H9 (cell line): Measurements from ENCODE around the gene TMEM200C. TPM values are rescaled to one million over a fixed set of nuclear protein-coding genes. Genes with fewer than 3 reads are reported as not detected.

ENCODE experiments used
- DNase-seq: peaks from one replicate; pipeline ENCODE4 v3.0.0-alpha.2; 2017
- H2AFZ ChIP-seq: one replicate; pipeline ENCODE4 v1.6.1; 2013; ENCODE audit warnings: mild to moderate bottlenecking, low read length, control low read depth, moderate library complexity
- H2AK5ac ChIP-seq: 2 replicates; pipeline ENCODE4 v1.6.1; 2013; ENCODE audit warnings: low read length, control low read depth, mixed read lengths; ENCODE audit not compliant: insufficient read length
- H2BK120ac ChIP-seq: one replicate; pipeline ENCODE4 v1.6.1; 2013; ENCODE audit warnings: low read depth, mild to moderate bottlenecking, low read length, control low read depth, inconsistent platforms; ENCODE audit not compliant: poor library complexity, severe bottlenecking
- H2BK12ac ChIP-seq: 2 replicates; pipeline ENCODE4 v1.6.1; 2013; ENCODE audit warnings: low read length, control low read depth, mixed read lengths, low read depth; ENCODE audit not compliant: insufficient read length
- H2BK15ac ChIP-seq: 2 replicates; pipeline ENCODE4 v1.6.1; 2013; ENCODE audit warnings: low read depth, low read length, control low read depth
- H2BK20ac ChIP-seq: one replicate; pipeline ENCODE4 v1.6.1; 2013; ENCODE audit warnings: low read depth, mild to moderate bottlenecking, low read length, control low read depth, inconsistent platforms; ENCODE audit not compliant: poor library complexity, severe bottlenecking
- H2BK5ac ChIP-seq: 2 replicates; pipeline ENCODE4 v1.6.1; 2013; ENCODE audit warnings: low read length, control low read depth, mixed read lengths; ENCODE audit not compliant: insufficient read length
- H3K14ac ChIP-seq: 2 replicates; pipeline ENCODE4 v1.6.1; 2013; ENCODE audit warnings: low read length, control low read depth; ENCODE audit not compliant: insufficient read depth
- H3K18ac ChIP-seq: 2 replicates; pipeline ENCODE4 v1.6.1; 2013; ENCODE audit warnings: low read depth, mild to moderate bottlenecking, mixed read lengths, low read length, control low read depth; ENCODE audit not compliant: insufficient read length
- H3K23ac ChIP-seq: 2 replicates; pipeline ENCODE4 v1.6.1; 2013; ENCODE audit warnings: low read length, control low read depth, mixed read lengths, low read depth; ENCODE audit not compliant: insufficient read length
- H3K23me2 ChIP-seq: 2 replicates; pipeline ENCODE4 v1.6.1; 2013; ENCODE audit warnings: low read depth, mild to moderate bottlenecking, mixed read lengths, low read length, control low read depth; ENCODE audit not compliant: insufficient read length, poor library complexity, severe bottlenecking
- H3K27ac ChIP-seq: 2 replicates; pipeline ENCODE4 v1.5.1; 2013; ENCODE audit warnings: low read length, control low read depth, mixed read lengths, low read depth; ENCODE audit not compliant: insufficient read length
- H3K27me3 ChIP-seq: 2 replicates; pipeline ENCODE4 v1.6.1; 2013; ENCODE audit warnings: low read length, control low read depth, inconsistent platforms; ENCODE audit not compliant: insufficient read depth
- H3K4ac ChIP-seq: 2 replicates; pipeline ENCODE4 v1.6.1; 2013; ENCODE audit warnings: low read depth, mild to moderate bottlenecking, control low read depth, inconsistent platforms, low read length, moderate library complexity
- H3K4me1 ChIP-seq: 2 replicates; pipeline ENCODE4 v1.6.1; 2013; ENCODE audit warnings: low read length, control low read depth, inconsistent platforms; ENCODE audit not compliant: insufficient read depth
- H3K4me2 ChIP-seq: 2 replicates; pipeline ENCODE4 v1.6.1; 2013; ENCODE audit warnings: low read length, control low read depth, mixed read lengths; ENCODE audit not compliant: insufficient read length, insufficient read depth
- H3K56ac ChIP-seq: 2 replicates; pipeline ENCODE4 v1.6.1; 2013; ENCODE audit warnings: low read depth, mild to moderate bottlenecking, mixed read lengths, low read length, control low read depth; ENCODE audit not compliant: insufficient read length
- H3K79me1 ChIP-seq: 2 replicates; pipeline ENCODE4 v1.6.1; 2013; ENCODE audit warnings: low read depth, mild to moderate bottlenecking, moderate library complexity, low read length, control low read depth, inconsistent platforms; ENCODE audit not compliant: insufficient read depth, poor library complexity, severe bottlenecking
- H3K79me2 ChIP-seq: 2 replicates; pipeline ENCODE4 v1.6.1; 2013; ENCODE audit warnings: low read length, control low read depth, inconsistent platforms; ENCODE audit not compliant: insufficient read depth
- H3K9ac ChIP-seq: 2 replicates; pipeline ENCODE4 v1.6.1; 2013; ENCODE audit warnings: low read length, control low read depth, mixed read lengths; ENCODE audit not compliant: insufficient read length; ENCODE audit errors: extremely low read depth
- H3K9me3 ChIP-seq: one replicate; pipeline ENCODE4 v1.6.1; 2013; ENCODE audit warnings: low read depth, low read length, inconsistent platforms; ENCODE audit not compliant: control insufficient read depth
- H3T11ph ChIP-seq: one replicate; pipeline ENCODE4 v1.6.1; 2013; ENCODE audit warnings: mild to moderate bottlenecking, low read length, control low read depth, inconsistent platforms
- H4K20me1 ChIP-seq: one replicate; pipeline ENCODE4 v1.6.1; 2013; ENCODE audit not compliant: control insufficient read depth, insufficient read length, insufficient read depth
- H4K5ac ChIP-seq: 2 replicates; pipeline ENCODE4 v1.6.1; 2013; ENCODE audit warnings: low read depth, mild to moderate bottlenecking, mixed read lengths, low read length, control low read depth; ENCODE audit not compliant: insufficient read length
- H4K8ac ChIP-seq: replicated peaks from 2 replicates; pipeline ENCODE4 v1.6.1; 2013; ENCODE audit warnings: low read length, control low read depth, mixed read lengths, low read depth; ENCODE audit not compliant: insufficient read length
- H4K91ac ChIP-seq: 2 replicates; pipeline ENCODE4 v1.6.1; 2013; ENCODE audit warnings: low read depth, mild to moderate bottlenecking, moderate library complexity, mixed read lengths, low read length, control low read depth; ENCODE audit not compliant: insufficient read length
- H3K27ac Mint-ChIP-seq, 3 experiments: 2 replicates in 2 of 3; 3 replicates in 1 of 3; pipeline ENCODE4 v1.8.0; 2020 to 2021; ENCODE audit warnings: mixed read lengths in 3 of 3, mild to moderate bottlenecking in 1 of 3, moderate library complexity in 1 of 3
- H3K27me3 Mint-ChIP-seq: 2 replicates; pipeline ENCODE4 v1.8.0; 2021; ENCODE audit warnings: low read depth, mild to moderate bottlenecking, moderate library complexity, mixed read lengths
- H3K36me3 Mint-ChIP-seq, 3 experiments: 2 replicates in 2 of 3; 3 replicates in 1 of 3; pipeline ENCODE4 v1.8.0; 2020 to 2021; ENCODE audit warnings: low read depth in 3 of 3, mixed read lengths in 3 of 3; ENCODE audit not compliant: insufficient read depth in 1 of 3
- H3K4me1 Mint-ChIP-seq, 2 experiments: 2 replicates each; pipeline ENCODE4 v1.8.0; 2020; ENCODE audit warnings: mixed read lengths in 2 of 2
- H3K4me3 Mint-ChIP-seq, 2 experiments: 2 replicates in 1 of 2; 3 replicates in 1 of 2; pipeline ENCODE4 v1.8.0; 2020 to 2021; ENCODE audit warnings: mild to moderate bottlenecking in 2 of 2, mixed read lengths in 2 of 2, moderate library complexity in 1 of 2
- H3K9me3 Mint-ChIP-seq, 2 experiments: 2 replicates in 1 of 2; 3 replicates in 1 of 2; pipeline ENCODE4 v1.8.0; 2020; ENCODE audit warnings: mild to moderate bottlenecking in 2 of 2, mixed read lengths in 2 of 2, moderate library complexity in 1 of 2
- WGBS: extraction: QIAGEN DNeasy Blood & Tissue Kit; methylation state at CpG from one replicate; pipeline ENCODE4 v1.1.7; 2013; ENCODE audit warnings: missing lambda C conversion rate, low lambda C conversion rate, mixed read lengths; ENCODE audit not compliant: insufficient read length; ENCODE audit errors: extremely low coverage; 5-methylcytosine and 5-hydroxymethylcytosine counted together
- total RNA-seq: library from RNA; stranded (reverse); gene quantifications from 2 replicates; pipeline ENCODE4 v1.2.1, GENCODE V29; 2021
- TF ChIP-seq, protein P1 (sequence below): fragments of 200-600 bp; sonication (generic); conservative IDR thresholded peaks from 3 replicates; pipeline ENCODE4 v1.8.0; 2021; ENCODE audit warnings: antibody characterized with exemption, mild to moderate bottlenecking

Gene TMEM200C
- total RNA-seq, 1 experiment from 2014 or later = 6.3 TPM

DNA sequence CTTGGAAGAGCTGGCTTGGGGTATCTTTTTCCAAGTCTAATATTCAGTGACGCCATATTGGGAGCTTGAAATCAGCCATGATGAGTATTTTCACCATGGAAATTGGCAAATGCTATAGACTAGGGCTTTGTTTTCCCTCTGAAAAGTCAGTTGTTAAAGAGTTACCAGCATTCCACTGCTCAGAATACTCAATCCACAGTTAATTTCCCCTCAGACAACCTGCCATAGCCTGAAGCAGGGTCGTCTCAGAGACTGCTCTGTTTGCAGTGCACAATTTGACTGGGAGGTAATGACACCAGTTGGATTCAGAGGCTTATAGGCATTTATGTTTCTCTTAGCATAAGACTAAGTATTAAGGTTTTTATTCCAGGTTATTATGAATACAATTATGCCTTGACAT is 35.5 kb upstream of the TMEM200C start:
- no peaks in the 10 kb centered on the region for H4K20me1 ChIP-seq
- Mint-ChIP-seq H3K27me3 (peaks cover 2% of the 10 kb centered on the region; the same call in 1 of the 2 replicates), H3K4me3 (no peak overlapping the region), H3K27ac (no peak overlapping the region), H3K9me3 (peaks cover 6 to 7% of the 10 kb centered on the region in 2 experiments; a peak in 3 of 5 replicates), H3K4me1 (no peaks in the 10 kb centered on the region), H3K36me3 (peaks cover 0 to 5% (median 0%) of the 10 kb centered on the region in 3 experiments; a peak in 2 of 7 replicates)
- H2BK20ac ChIP-seq = no peak overlapping the region
- no peak overlapping the region for H4K5ac ChIP-seq
- no peak overlapping the region for H3K4me2 ChIP-seq
- no peaks in the 10 kb centered on the region for H3K27me3 ChIP-seq
- no peak overlapping the region for H3K9ac ChIP-seq
- no peaks in the 10 kb centered on the region for H3K9me3 ChIP-seq
- no peak overlapping the region for H3K4ac ChIP-seq
- H3K4me1 ChIP-seq = no peaks in the 10 kb centered on the region
- H3K27ac ChIP-seq = no peak overlapping the region
- H3K14ac ChIP-seq = no peak overlapping the region
- no peak overlapping the region for H2AFZ ChIP-seq
- no peak overlapping the region for H2BK12ac ChIP-seq
- H2BK15ac ChIP-seq = no peak overlapping the region
- H3K23me2 ChIP-seq = no peaks in the 10 kb centered on the region
- H3K56ac ChIP-seq = no peak overlapping the region
- no peak for DNase-seq
- H3T11ph ChIP-seq = no peak overlapping the region
- H3K23ac ChIP-seq = no peak overlapping the region
- H4K8ac ChIP-seq = no peak overlapping the region
- H2BK5ac ChIP-seq = no peak overlapping the region
- no peak overlapping the region for H2BK120ac ChIP-seq
- TF ChIP-seq, protein P1, sequence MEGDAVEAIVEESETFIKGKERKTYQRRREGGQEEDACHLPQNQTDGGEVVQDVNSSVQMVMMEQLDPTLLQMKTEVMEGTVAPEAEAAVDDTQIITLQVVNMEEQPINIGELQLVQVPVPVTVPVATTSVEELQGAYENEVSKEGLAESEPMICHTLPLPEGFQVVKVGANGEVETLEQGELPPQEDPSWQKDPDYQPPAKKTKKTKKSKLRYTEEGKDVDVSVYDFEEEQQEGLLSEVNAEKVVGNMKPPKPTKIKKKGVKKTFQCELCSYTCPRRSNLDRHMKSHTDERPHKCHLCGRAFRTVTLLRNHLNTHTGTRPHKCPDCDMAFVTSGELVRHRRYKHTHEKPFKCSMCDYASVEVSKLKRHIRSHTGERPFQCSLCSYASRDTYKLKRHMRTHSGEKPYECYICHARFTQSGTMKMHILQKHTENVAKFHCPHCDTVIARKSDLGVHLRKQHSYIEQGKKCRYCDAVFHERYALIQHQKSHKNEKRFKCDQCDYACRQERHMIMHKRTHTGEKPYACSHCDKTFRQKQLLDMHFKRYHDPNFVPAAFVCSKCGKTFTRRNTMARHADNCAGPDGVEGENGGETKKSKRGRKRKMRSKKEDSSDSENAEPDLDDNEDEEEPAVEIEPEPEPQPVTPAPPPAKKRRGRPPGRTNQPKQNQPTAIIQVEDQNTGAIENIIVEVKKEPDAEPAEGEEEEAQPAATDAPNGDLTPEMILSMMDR = no peak
- no peak overlapping the region for H3K18ac ChIP-seq
- no peaks in the 10 kb centered on the region for H3K79me1 ChIP-seq
- no peak overlapping the region for H2AK5ac ChIP-seq
- WGBS = no CpG with 5 or more reads among the region's 2 CpGs
- no peak overlapping the region for H4K91ac ChIP-seq
- H3K79me2 ChIP-seq = no peaks in the 10 kb centered on the region
